ENCODE results near the gene PHF5A. TPM values are rescaled to one million over a fixed set of nuclear protein-coding genes. Genes with fewer than 3 reads are reported as not detected.
A peak's percentile ranks its signal among the peaks of the same experiment; 100 is the strongest.

The PHF5A gene
- total and polyA plus RNA-seq, 2 experiments from 2014 or later, result 13.1 to 41.9 TPM

DNA sequence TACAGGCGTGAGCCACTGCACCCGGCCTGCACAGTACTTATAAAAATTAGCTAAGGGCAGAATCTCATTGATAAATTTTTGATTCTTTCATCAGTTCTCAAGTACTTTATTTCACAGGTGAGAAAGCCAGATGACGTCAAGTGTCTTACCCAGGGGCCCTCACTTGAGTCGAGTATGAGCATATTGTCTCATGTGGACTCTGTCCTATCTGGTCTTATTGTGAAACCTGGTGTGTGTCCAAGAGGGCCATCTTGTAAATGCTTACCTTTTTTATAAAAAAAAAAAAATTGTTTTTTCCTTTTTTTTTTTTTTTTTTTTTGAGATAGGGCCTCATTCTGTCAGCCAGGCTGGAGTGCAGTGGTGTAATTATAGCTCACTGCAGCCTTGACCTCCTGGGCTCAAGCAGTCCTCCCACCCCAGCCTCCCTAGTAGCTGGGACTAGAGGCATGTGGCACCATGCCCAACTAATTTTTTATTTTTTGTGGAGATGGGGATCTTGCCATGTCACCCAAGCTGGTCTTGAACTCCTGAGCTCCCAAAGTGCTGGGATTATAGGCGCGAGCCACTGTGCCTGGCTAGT is 6.5 kb upstream of the PHF5A start:
- DNase-seq, result no peak
- Histone ChIP-seq H3K9me2 (ENCODE audit: insufficient read depth) (no peaks in the 10 kb centered on the region), H3K27me3 (replicated peaks; ENCODE audit: insufficient read depth) (no peaks in the 10 kb centered on the region), H3K4me1 (ENCODE audit: insufficient read depth) (peaks cover 16% of the 10 kb centered on the region), H3K79me2 (ENCODE audit: insufficient read depth) (peaks cover 100% of the 10 kb centered on the region), H3K4me2 (ENCODE audit: unreplicated experiment) (no peak overlapping the region), H4K20me1 (ENCODE audit: insufficient read depth) (no peaks in the 10 kb centered on the region; the same call in 1 of the 2 replicates), H3K27ac (no peak overlapping the region), H3K9ac (no peak overlapping the region), H3K4me3 (no peak overlapping the region), H3K36me3 (ENCODE audit: low read depth) (no peaks in the 10 kb centered on the region), H3F3A (ENCODE audit: insufficient read depth) (peaks cover 12% of the 10 kb centered on the region), H3K9me3 (ENCODE audit: low read depth) (no peaks in the 10 kb centered on the region), H2AFZ (no peak overlapping the region)
- 83 to 88% methylated on average over 6 of the region's 6 CpGs for WGBS, 2 experiments (ENCODE audit: low coverage in 1 of 2, low lambda C conversion rate in 2 of 2, missing lambda C conversion rate in 2 of 2)
- in situ Hi-C loops (cut with MboI), result no loop called here
- TF ChIP-seq EZH2 (IDR thresholded peaks at IDR 0.05; ENCODE audit: insufficient read depth, poor library complexity, severe bottlenecking), result no peak
- no peak for TF ChIP-seq EZH2phosphoT487 (IDR thresholded peaks at IDR 0.05; ENCODE audit: insufficient read depth, low read depth)

DNA sequence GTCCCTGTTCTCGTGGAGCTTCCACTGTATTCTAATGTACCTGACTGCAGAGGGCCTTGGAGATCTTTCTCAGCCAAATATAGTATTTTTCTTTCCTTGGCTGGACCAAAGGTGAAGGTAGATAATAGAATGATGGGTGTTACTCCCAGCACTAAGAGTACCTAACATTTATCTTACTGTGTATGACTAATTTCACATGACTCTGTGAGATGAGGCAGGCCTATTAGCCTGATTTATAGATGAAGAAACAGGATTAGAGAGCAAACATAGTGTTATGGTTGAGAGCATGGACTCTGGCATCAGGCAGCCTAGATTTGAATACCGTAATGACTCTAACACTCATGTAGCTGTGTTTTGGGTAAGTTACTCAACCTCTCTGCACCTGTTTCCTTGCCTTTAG is 3.1 kb upstream of the PHF5A start:
- Histone ChIP-seq H4K20me1 (ENCODE audit: insufficient read depth) (no peaks in the 10 kb centered on the region), H3K4me3 (no peak overlapping the region), H3K9me2 (ENCODE audit: insufficient read depth) (no peaks in the 10 kb centered on the region), H3K9ac (no peak overlapping the region), H3K27ac (no peak overlapping the region), H3F3A (ENCODE audit: insufficient read depth) (no peaks in the 10 kb centered on the region; the same call in 1 of the 2 replicates), H3K36me3 (ENCODE audit: low read depth) (peaks cover 8% of the 10 kb centered on the region; the same call in 1 of the 2 replicates), H3K27me3 (replicated peaks; ENCODE audit: insufficient read depth) (no peaks in the 10 kb centered on the region), H3K9me3 (ENCODE audit: low read depth) (no peaks in the 10 kb centered on the region), H2AFZ (no peak overlapping the region), H3K4me2 (ENCODE audit: unreplicated experiment) (no peak overlapping the region), H3K4me1 (ENCODE audit: insufficient read depth) (peaks cover 8% of the 10 kb centered on the region), H3K79me2 (ENCODE audit: insufficient read depth) (peaks cover 96% of the 10 kb centered on the region)
- in situ Hi-C loops (cut with MboI), result no loop called here
- DNase-seq, result no peak
- 95 to 96% methylated on average over 2 of the region's 2 CpGs for WGBS, 2 experiments (ENCODE audit: low coverage in 1 of 2, low lambda C conversion rate in 2 of 2, missing lambda C conversion rate in 2 of 2)
- TF ChIP-seq EZH2phosphoT487 (IDR thresholded peaks at IDR 0.05; ENCODE audit: insufficient read depth, low read depth), result no peak
- TF ChIP-seq EZH2 (IDR thresholded peaks at IDR 0.05; ENCODE audit: insufficient read depth, poor library complexity, severe bottlenecking), result no peak

DNA sequence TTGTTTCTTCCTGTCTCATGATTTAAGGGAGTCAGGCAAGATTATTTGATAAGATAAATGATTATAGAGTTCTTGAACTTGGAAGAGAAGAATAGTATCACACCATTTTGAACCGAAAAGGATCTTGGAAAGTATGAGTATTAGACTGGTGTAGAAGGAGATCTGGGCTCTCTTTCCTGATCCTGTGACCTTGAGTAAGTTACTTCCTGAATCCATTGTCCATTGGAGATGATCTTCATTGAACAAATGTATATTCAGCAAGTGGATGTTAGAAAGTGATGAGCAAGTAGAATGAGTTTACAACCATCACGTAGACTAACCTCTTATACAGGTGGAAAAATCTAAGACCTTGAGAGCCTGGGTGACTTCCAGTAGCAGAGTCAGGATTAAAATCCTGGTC is 2.4 kb upstream of the PHF5A start:
- Histone ChIP-seq H3K9ac (no peak overlapping the region), H3K9me3 (ENCODE audit: low read depth) (no peaks in the 10 kb centered on the region), H3F3A (ENCODE audit: insufficient read depth) (peaks cover 4% of the 10 kb centered on the region; the same call in 1 of the 2 replicates), H3K36me3 (ENCODE audit: low read depth) (peaks cover 13% of the 10 kb centered on the region), H3K4me2 (ENCODE audit: unreplicated experiment) (no peak overlapping the region), H4K20me1 (ENCODE audit: insufficient read depth) (no peaks in the 10 kb centered on the region), H3K9me2 (ENCODE audit: insufficient read depth) (no peaks in the 10 kb centered on the region), H2AFZ (no peak overlapping the region), H3K79me2 (ENCODE audit: insufficient read depth) (peaks cover 96% of the 10 kb centered on the region), H3K27me3 (replicated peaks; ENCODE audit: insufficient read depth) (no peaks in the 10 kb centered on the region), H3K4me1 (ENCODE audit: insufficient read depth) (peaks cover 8% of the 10 kb centered on the region), H3K4me3 (no peak overlapping the region), H3K27ac (no peak overlapping the region)
- in situ Hi-C loops (cut with MboI), result no loop called here
- no peak for DNase-seq
- 68 to 81% methylated on average over 2 of the region's 2 CpGs for WGBS, 2 experiments (ENCODE audit: low coverage in 1 of 2, low lambda C conversion rate in 2 of 2, missing lambda C conversion rate in 2 of 2)
- TF ChIP-seq EZH2 (IDR thresholded peaks at IDR 0.05; ENCODE audit: insufficient read depth, poor library complexity, severe bottlenecking) (no peak), EZH2phosphoT487 (IDR thresholded peaks at IDR 0.05; ENCODE audit: insufficient read depth, low read depth) (no peak)

DNA sequence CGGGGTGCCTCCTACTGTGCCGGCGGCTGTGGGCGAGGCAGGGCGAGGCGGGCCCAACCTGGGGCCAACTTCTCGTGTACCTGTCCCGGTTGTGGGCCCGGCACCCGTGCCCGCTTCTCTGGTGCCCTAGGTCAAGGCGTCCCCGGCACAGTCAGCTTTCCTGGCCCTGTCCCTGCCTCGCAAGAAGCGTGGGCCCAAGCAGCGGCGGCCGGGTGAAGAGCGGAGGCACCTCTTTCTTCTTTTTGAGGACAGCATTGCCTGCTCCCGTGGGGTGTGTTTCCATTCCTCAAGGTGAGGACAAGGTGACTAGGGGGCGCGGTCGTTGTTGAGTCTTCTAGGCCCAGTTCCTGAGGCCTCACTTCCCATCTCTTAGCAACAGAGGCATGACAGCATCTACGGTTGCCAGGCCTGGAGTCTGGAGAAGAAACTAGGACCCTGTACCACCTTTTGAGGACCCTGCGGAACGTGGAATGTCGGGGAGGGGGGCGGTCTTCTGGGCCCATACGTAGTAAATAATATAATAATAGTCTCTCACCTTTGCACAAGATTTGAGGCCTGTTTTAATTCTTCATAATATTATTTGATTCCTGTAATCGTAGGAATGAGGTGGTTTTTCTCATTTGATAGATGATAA is 843 bp upstream of the PHF5A start:
- no peaks in the 10 kb centered on the region for H4K20me1 ChIP-seq (ENCODE audit: insufficient read depth)
- TF ChIP-seq EZH2phosphoT487 (IDR thresholded peaks at IDR 0.05; ENCODE audit: insufficient read depth, low read depth), result no peak
- TF ChIP-seq EZH2 (IDR thresholded peaks at IDR 0.05; ENCODE audit: insufficient read depth, poor library complexity, severe bottlenecking), result no peak
- H3K9me3 ChIP-seq (ENCODE audit: low read depth), result no peaks in the 10 kb centered on the region
- H3K9me2 ChIP-seq (ENCODE audit: insufficient read depth), result no peaks in the 10 kb centered on the region
- DNase-seq, result no peak
- peak overlapping the region; percentile 92 for H3K4me3 ChIP-seq
- no peaks in the 10 kb centered on the region for H3K27me3 ChIP-seq (replicated peaks; ENCODE audit: insufficient read depth)
- H3K27ac ChIP-seq, result peak overlapping the region; percentile 91
- H3F3A ChIP-seq (ENCODE audit: insufficient read depth), result peaks cover 4% of the 10 kb centered on the region; the same call in 1 of the 2 replicates
- peak overlapping the region; percentile 89 for H3K4me2 ChIP-seq (ENCODE audit: unreplicated experiment)
- peak overlapping the region; percentile 90 for H2AFZ ChIP-seq
- H3K36me3 ChIP-seq (ENCODE audit: low read depth), result peaks cover 27% of the 10 kb centered on the region
- WGBS, 2 experiments (ENCODE audit: low coverage in 1 of 2, low lambda C conversion rate in 2 of 2, missing lambda C conversion rate in 2 of 2), result 4 to 11% methylated on average over 12 to 30 of the region's 30 CpGs
- in situ Hi-C loops (cut with MboI), result no loop called here
- peaks cover 8% of the 10 kb centered on the region for H3K4me1 ChIP-seq (ENCODE audit: insufficient read depth)
- H3K9ac ChIP-seq, result peak overlapping the region; percentile 98
- peaks cover 96% of the 10 kb centered on the region for H3K79me2 ChIP-seq (ENCODE audit: insufficient read depth)
